ENCODE measurements around the gene RBMS3. TPM values are rescaled to one million over a fixed set of nuclear protein-coding genes. Genes with fewer than 3 reads are reported as not detected.
"Not testable (repeated sequence)": the region's sequence is repeated elsewhere in the genome, so short reads cannot be mapped to it uniquely, and the experiment has no call there.

The RBMS3 gene
- total and polyA plus RNA-seq, 4 donors = 29.1 to 86.7 (median 58.1) TPM

DNA sequence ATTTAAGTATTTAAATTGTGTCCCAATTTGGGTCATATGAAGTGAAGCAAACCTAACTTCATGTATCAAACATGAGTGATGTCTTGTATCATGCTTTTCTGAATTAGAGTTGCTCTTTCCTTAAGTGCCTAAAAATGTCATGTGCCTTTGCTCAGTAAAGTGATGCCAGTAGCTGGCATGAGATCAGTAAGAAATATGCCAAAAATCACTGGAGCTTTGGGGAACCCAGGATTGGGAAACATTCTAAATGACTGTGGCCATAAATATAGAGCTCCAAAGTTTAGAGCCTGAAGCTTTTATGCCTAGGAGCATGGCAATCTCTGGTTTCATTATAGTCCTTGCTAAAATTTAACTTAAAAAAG lies 33.8 kb downstream of the RBMS3 start:
- DNase-seq (ENCODE audit: low read depth in 4 of 6, low spot score in 6 of 6) = no peak
- H3K27me3 ChIP-seq (ENCODE audit: control insufficient read depth, insufficient read depth, low read length) = no peaks in the 10 kb centered on the region
- H3K9me3 ChIP-seq (ENCODE audit: control insufficient read depth, insufficient read depth, low read length) = no peaks in the 10 kb centered on the region
- no peaks in the 10 kb centered on the region for H3K4me1 ChIP-seq (ENCODE audit: control insufficient read depth, insufficient read depth, low read length)
- no peak overlapping the region for H3K27ac ChIP-seq (ENCODE audit: low read depth, low read length)
- no peaks in the 10 kb centered on the region for H3K36me3 ChIP-seq (ENCODE audit: control insufficient read depth, insufficient read depth, low read length)
- H3K4me3 ChIP-seq (ENCODE audit: low read depth, low read length) = no peak overlapping the region

GRCh38 chr3:29317659-29318173 lies 36.8 kb downstream of the RBMS3 start:
- no peak for DNase-seq (ENCODE audit: low read depth in 4 of 6, low spot score in 6 of 6)
- H3K36me3 ChIP-seq (ENCODE audit: control insufficient read depth, insufficient read depth, low read length) = no peaks in the 10 kb centered on the region
- H3K4me3 ChIP-seq (ENCODE audit: low read depth, low read length) = no peak overlapping the region
- no peaks in the 10 kb centered on the region for H3K27me3 ChIP-seq (ENCODE audit: control insufficient read depth, insufficient read depth, low read length)
- no peak overlapping the region for H3K27ac ChIP-seq (ENCODE audit: low read depth, low read length)
- no peaks in the 10 kb centered on the region for H3K9me3 ChIP-seq (ENCODE audit: control insufficient read depth, insufficient read depth, low read length)
- no peaks in the 10 kb centered on the region for H3K4me1 ChIP-seq (ENCODE audit: control insufficient read depth, insufficient read depth, low read length)
- no CpG with 5 or more reads among the region's 1 CpG for WGBS (ENCODE audit: insufficient coverage)

DNA sequence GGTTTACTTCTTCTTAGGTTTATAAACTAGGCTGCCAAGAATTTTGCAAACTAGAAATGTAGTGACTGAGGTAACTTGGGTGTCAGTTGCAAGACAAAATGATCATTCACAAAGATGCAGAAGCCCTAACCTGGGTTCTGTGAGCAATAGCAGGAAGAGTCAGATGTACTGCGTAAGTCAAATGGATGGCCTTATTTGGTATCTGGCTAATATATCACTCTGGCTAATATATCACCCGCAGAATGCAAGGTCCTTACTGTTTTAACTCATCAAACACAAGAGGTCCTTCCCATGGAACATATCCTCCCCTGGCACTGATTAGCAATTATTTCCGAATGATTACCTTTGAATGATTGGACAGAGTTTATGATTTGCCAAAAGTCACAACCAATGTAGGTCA lies 37.4 kb downstream of the RBMS3 start:
- no peak for DNase-seq (ENCODE audit: low read depth in 4 of 6, low spot score in 6 of 6)
- no peak overlapping the region for H3K27ac ChIP-seq (ENCODE audit: low read depth, low read length)
- H3K4me3 ChIP-seq (ENCODE audit: low read depth, low read length) = no peak overlapping the region
- no peaks in the 10 kb centered on the region for H3K27me3 ChIP-seq (ENCODE audit: control insufficient read depth, insufficient read depth, low read length)
- WGBS (ENCODE audit: insufficient coverage) = no CpG with 5 or more reads among the region's 3 CpGs
- H3K4me1 ChIP-seq (ENCODE audit: control insufficient read depth, insufficient read depth, low read length) = no peaks in the 10 kb centered on the region
- H3K9me3 ChIP-seq (ENCODE audit: control insufficient read depth, insufficient read depth, low read length) = no peaks in the 10 kb centered on the region
- H3K36me3 ChIP-seq (ENCODE audit: control insufficient read depth, insufficient read depth, low read length) = no peaks in the 10 kb centered on the region

- Histone ChIP-seq H3K27me3 (ENCODE audit: control insufficient read depth, insufficient read depth, low read length) (no peaks in the 10 kb centered on the region), H3K36me3 (ENCODE audit: control insufficient read depth, insufficient read depth, low read length) (no peaks in the 10 kb centered on the region), H3K9me3 (ENCODE audit: control insufficient read depth, insufficient read depth, low read length) (no peaks in the 10 kb centered on the region), H3K4me3 (ENCODE audit: low read depth, low read length) (no peak overlapping the region), H3K4me1 (ENCODE audit: control insufficient read depth, insufficient read depth, low read length) (no peaks in the 10 kb centered on the region), H3K27ac (ENCODE audit: low read depth, low read length) (no peak overlapping the region)
- WGBS (ENCODE audit: insufficient coverage) = no CpG with 5 or more reads among the region's 4 CpGs
- no peak for DNase-seq (ENCODE audit: low read depth in 4 of 6, low spot score in 6 of 6)
Measured at GRCh38 chr3:29319262-29319661, 38.4 kb downstream of the RBMS3 start.

DNA sequence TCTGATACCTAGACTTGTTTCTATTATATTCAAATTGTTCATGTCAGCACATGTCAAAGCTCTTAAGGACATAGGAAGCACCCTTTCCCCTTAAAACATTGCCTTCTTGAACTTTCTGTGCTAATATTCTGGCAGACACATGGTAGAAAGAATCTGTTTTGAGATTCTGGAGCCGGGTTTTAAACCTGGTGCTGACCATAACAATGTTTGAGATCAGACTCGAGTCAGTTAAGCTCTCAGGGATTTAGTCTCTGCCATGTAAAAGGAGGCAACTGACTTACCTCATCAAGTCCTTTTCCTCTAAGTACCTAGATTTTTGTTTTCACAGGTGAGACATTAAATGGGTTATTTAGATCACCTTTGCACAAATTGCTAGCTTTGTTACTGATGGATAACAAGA lies 38.9 kb downstream of the RBMS3 start:
- H3K4me3 ChIP-seq (ENCODE audit: low read depth, low read length) = no peak overlapping the region
- no peaks in the 10 kb centered on the region for H3K36me3 ChIP-seq (ENCODE audit: control insufficient read depth, insufficient read depth, low read length)
- no peaks in the 10 kb centered on the region for H3K9me3 ChIP-seq (ENCODE audit: control insufficient read depth, insufficient read depth, low read length)
- H3K27ac ChIP-seq (ENCODE audit: low read depth, low read length) = no peak overlapping the region
- WGBS (ENCODE audit: insufficient coverage) = 83% methylated on average over 1 of the region's 2 CpGs
- no peak for DNase-seq (ENCODE audit: low read depth in 4 of 6, low spot score in 6 of 6)
- H3K27me3 ChIP-seq (ENCODE audit: control insufficient read depth, insufficient read depth, low read length) = no peaks in the 10 kb centered on the region
- no peaks in the 10 kb centered on the region for H3K4me1 ChIP-seq (ENCODE audit: control insufficient read depth, insufficient read depth, low read length)

- DNase-seq (ENCODE audit: low read depth in 4 of 6, low spot score in 6 of 6) = no peak
- Histone ChIP-seq H3K9me3 (ENCODE audit: control insufficient read depth, insufficient read depth, low read length) (no peaks in the 10 kb centered on the region), H3K27ac (ENCODE audit: low read depth, low read length) (no peak overlapping the region), H3K27me3 (ENCODE audit: control insufficient read depth, insufficient read depth, low read length) (no peaks in the 10 kb centered on the region), H3K36me3 (ENCODE audit: control insufficient read depth, insufficient read depth, low read length) (no peaks in the 10 kb centered on the region), H3K4me3 (ENCODE audit: low read depth, low read length) (no peak overlapping the region), H3K4me1 (ENCODE audit: control insufficient read depth, insufficient read depth, low read length) (no peaks in the 10 kb centered on the region)
- WGBS (ENCODE audit: insufficient coverage) = no CpG with 5 or more reads among the region's 3 CpGs
Measured at GRCh38 chr3:29322586-29322985, 41.7 kb downstream of the RBMS3 start.

DNA sequence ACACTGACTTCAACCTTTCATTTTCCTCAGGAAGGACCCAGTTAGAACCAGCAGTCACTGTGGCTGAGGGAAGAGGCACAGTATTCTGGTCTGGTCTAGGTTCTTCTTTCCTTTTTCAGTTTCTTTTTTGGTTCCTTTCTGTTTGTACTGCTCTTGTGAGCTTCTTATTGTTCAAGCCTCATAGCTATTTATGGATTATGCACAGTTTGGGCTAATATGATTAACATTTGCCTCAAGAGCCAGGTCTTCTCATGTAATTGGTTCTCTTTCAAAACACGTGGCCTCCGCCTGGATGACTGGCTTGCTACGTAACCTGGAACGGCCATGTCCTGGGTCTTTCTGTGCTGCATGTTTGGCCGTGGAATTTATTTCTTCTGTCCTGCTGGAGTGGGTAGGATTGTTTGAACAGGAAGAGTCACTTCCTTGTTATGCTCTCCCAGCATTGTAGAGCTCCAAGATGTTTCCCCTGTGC lies 43.3 kb downstream of the RBMS3 start:
- Histone ChIP-seq H3K9me3 (ENCODE audit: control insufficient read depth, insufficient read depth, low read length) (no peaks in the 10 kb centered on the region), H3K27ac (ENCODE audit: low read depth, low read length) (peak overlapping the region; percentile 43), H3K4me3 (ENCODE audit: low read depth, low read length) (no peak overlapping the region), H3K27me3 (ENCODE audit: control insufficient read depth, insufficient read depth, low read length) (no peaks in the 10 kb centered on the region), H3K4me1 (ENCODE audit: control insufficient read depth, insufficient read depth, low read length) (no peaks in the 10 kb centered on the region), H3K36me3 (ENCODE audit: control insufficient read depth, insufficient read depth, low read length) (no peaks in the 10 kb centered on the region)
- WGBS (ENCODE audit: insufficient coverage) = 70% methylated on average over 2 of the region's 5 CpGs
- no peak for DNase-seq (ENCODE audit: low read depth in 4 of 6, low spot score in 6 of 6)

DNA sequence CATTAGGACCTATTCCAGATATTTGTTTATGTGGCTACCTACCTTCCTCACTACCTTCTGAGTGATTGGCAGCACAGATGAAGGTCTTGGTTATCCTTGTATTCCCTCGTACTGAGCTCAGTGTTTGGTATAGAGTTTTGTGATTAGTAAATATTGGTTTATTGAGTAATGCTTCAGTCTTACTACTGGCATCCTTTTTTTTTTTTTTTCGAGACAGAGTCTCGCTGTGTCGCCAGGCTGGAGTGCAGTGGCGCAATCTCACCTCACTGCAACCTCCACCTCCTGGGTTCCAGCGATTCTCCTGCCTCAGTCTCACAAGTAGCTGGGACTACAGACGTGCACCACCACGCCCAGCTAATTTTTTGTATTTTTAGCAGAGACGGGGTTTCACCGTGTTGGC lies 45.7 kb downstream of the RBMS3 start:
- H3K9me3 ChIP-seq (ENCODE audit: control insufficient read depth, insufficient read depth, low read length); DNase-seq (ENCODE audit: low read depth in 4 of 6, low spot score in 6 of 6); H3K4me3 ChIP-seq (ENCODE audit: low read depth, low read length); H3K36me3 ChIP-seq (ENCODE audit: control insufficient read depth, insufficient read depth, low read length); H3K27ac ChIP-seq (ENCODE audit: low read depth, low read length); H3K27me3 ChIP-seq (ENCODE audit: control insufficient read depth, insufficient read depth, low read length); H3K4me1 ChIP-seq (ENCODE audit: control insufficient read depth, insufficient read depth, low read length): not testable (repeated sequence)
- WGBS (ENCODE audit: insufficient coverage) = 99% methylated on average over 5 of the region's 10 CpGs

DNA sequence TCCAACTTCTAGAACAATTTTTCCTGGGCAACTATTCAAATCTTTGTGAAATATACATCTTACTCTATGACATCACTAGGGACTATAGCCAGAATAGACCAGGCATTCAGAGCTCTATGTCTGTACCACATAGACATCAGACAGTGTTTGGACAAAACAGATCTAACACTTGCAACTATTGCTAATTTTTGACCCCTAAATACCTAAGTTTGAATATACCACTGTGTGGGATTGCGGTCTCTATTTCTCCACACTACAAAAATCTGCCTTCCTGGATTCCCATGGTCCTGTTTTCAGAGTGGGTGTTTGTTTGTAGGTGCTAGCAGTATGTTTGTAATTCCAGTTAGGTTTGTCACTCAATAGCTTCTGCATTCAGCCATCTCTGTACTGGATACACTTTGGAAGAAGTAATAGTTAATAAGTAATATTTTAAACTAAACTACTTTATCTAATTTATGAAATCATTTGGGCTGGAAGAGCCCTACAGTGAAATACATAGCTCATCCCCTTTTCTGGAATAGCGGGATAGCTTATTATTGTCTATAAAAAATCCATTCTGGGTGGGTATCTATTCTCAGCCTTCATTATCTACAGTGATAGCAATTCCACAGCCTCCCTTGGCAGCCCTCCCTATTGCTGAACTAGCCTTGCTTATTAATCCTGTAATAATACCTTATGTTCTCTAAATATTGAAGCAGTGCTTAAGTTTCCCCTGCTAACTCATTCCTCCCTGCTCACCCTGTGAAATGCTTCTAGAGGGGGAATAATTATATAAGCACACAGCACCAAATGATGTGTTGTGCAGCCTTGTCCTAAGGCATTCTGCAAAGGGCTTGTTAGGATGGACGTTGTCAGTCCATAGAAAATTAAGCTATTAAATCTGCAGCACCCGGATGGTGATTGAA lies 49.4 kb downstream of the RBMS3 start:
- peak in 2 of 6 donors; percentile 9 to 91 for DNase-seq (ENCODE audit: low read depth in 4 of 6, low spot score in 6 of 6)
- Histone ChIP-seq H3K36me3 (ENCODE audit: control insufficient read depth, insufficient read depth, low read length) (no peaks in the 10 kb centered on the region), H3K27ac (ENCODE audit: low read depth, low read length) (no peak overlapping the region), H3K27me3 (ENCODE audit: control insufficient read depth, insufficient read depth, low read length) (no peaks in the 10 kb centered on the region), H3K9me3 (ENCODE audit: control insufficient read depth, insufficient read depth, low read length) (no peaks in the 10 kb centered on the region), H3K4me3 (ENCODE audit: low read depth, low read length) (no peak overlapping the region), H3K4me1 (ENCODE audit: control insufficient read depth, insufficient read depth, low read length) (no peaks in the 10 kb centered on the region)
- no CpG with 5 or more reads among the region's 4 CpGs for WGBS (ENCODE audit: insufficient coverage)

GRCh38 chr3:29331035-29331434 lies 50.2 kb downstream of the RBMS3 start:
- Histone ChIP-seq H3K27ac (ENCODE audit: low read depth, low read length) (peak overlapping the region; percentile 8), H3K27me3 (ENCODE audit: control insufficient read depth, insufficient read depth, low read length) (no peaks in the 10 kb centered on the region), H3K4me1 (ENCODE audit: control insufficient read depth, insufficient read depth, low read length) (no peaks in the 10 kb centered on the region), H3K4me3 (ENCODE audit: low read depth, low read length) (no peak overlapping the region), H3K9me3 (ENCODE audit: control insufficient read depth, insufficient read depth, low read length) (no peaks in the 10 kb centered on the region), H3K36me3 (ENCODE audit: control insufficient read depth, insufficient read depth, low read length) (no peaks in the 10 kb centered on the region)
- no peak for DNase-seq (ENCODE audit: low read depth in 4 of 6, low spot score in 6 of 6)
- 69% methylated on average over 4 of the region's 4 CpGs for WGBS (ENCODE audit: insufficient coverage)

Measured in spinal cord (tissue), 10 donors.